Measurements from ENCODE around the gene PRTG. TPM values are rescaled to one million over a fixed set of nuclear protein-coding genes. Genes with fewer than 3 reads are reported as not detected.
A peak's percentile ranks its signal among the peaks of the same experiment; 100 is the strongest.
"Not testable (repeated sequence)": the region's sequence is repeated elsewhere in the genome, so short reads cannot be mapped to it uniquely, and the experiment has no call there.

PRTG gene
- 10 to 100 TPM in 4 of 6 donors, 1 to 10 TPM in 2; 5.9 to 50.6 (median 17.6) TPM for total RNA-seq

- ATAC-seq (ENCODE audit: low FRiP score in 2 of 2): peak; percentile 92 to 98
Measured at GRCh38 chr15:55742927-55743728, at the start of gene PRTG. Gene PRTG (minus strand): TSS chr15:55743152. CDS start chr15:55742931, 221 bp downstream.

GRCh38 chr15:55791551-55792400 lies 48.8 kb upstream of the PRTG start:
- ATAC-seq (ENCODE audit: low FRiP score in 2 of 2) (peak; percentile 79 to 95), DNase-seq (peak in 1 of 2 donors; percentile 86)
- no peaks in the 10 kb centered on the region for H3K9me3 ChIP-seq
- peaks cover 0 to 7% (median 3%) of the 10 kb centered on the region in 4 donors for H3K4me1 ChIP-seq
- no peak overlapping the region for H3K4me3 ChIP-seq
- peak; percentile 19 to 60 for TF ChIP-seq POLR2AphosphoS5 (IDR thresholded peaks at IDR 0.05)
- TF ChIP-seq EP300 (IDR thresholded peaks at IDR 0.05): peak in 2 of 4 donors; percentile 28 to 87
- no peak for TF ChIP-seq CTCF (IDR thresholded peaks at IDR 0.05)
- no peak for TF ChIP-seq POLR2A (IDR thresholded peaks at IDR 0.05)
- no peaks in the 10 kb centered on the region for H3K27me3 ChIP-seq
- 54 to 84% methylated on average over 3 of the region's 3 CpGs for WGBS, 2 donors
- H3K36me3 ChIP-seq: no peaks in the 10 kb centered on the region
- H3K27ac ChIP-seq: peak overlapping the region; percentile 44 to 90 (median 76)

More at GRCh38 chr15:55742927-55743728, at the start of gene PRTG:
- peak within 1 kb of the TSS; percentile 71 to 88 (median 82) for H3K27ac ChIP-seq
- H3K4me3 ChIP-seq: peak within 1 kb of the TSS; percentile 68 to 96 (median 79)
- H3K9me3 ChIP-seq: no peaks in the 10 kb centered on the region
- H3K4me1 ChIP-seq: peaks cover 3 to 24% (median 15%) of the 10 kb centered on the region in 4 donors
- peaks cover 0 to 14% (median 2%) of the 10 kb centered on the region in 4 donors for H3K27me3 ChIP-seq
- TF ChIP-seq CTCF (IDR thresholded peaks at IDR 0.05) (no peak), EP300 (IDR thresholded peaks at IDR 0.05) (no peak), POLR2A (IDR thresholded peaks at IDR 0.05) (peak in 1 of 4 donors; percentile 73), POLR2AphosphoS5 (IDR thresholded peaks at IDR 0.05) (peak in 1 of 2 donors; percentile 11)
- WGBS, 2 donors: 1 to 2% methylated on average over 17 to 38 of the region's 75 CpGs
- no peaks in the 10 kb centered on the region for H3K36me3 ChIP-seq
- DNase-seq: peak; percentile 81 to 95

GRCh38 chr15:55789066-55789660 lies 46.2 kb upstream of the PRTG start:
- no peak for TF ChIP-seq POLR2A (IDR thresholded peaks at IDR 0.05)
- peak in 3 of 6 experiments; percentile 23 to 38 (median 31) for TF ChIP-seq CTCF (IDR thresholded peaks at IDR 0.05)
- no peaks in the 10 kb centered on the region for H3K9me3 ChIP-seq
- no peaks in the 10 kb centered on the region for H3K27me3 ChIP-seq
- 84% methylated on average over 8 of the region's 8 CpGs for WGBS, 2 donors
- ATAC-seq (ENCODE audit: low FRiP score in 2 of 2): no peak
- no peaks in the 10 kb centered on the region for H3K36me3 ChIP-seq
- H3K4me1 ChIP-seq: peaks cover 0 to 7% (median 3%) of the 10 kb centered on the region in 4 donors
- peak in 1 of 2 donors; percentile 25 for DNase-seq
- no peak overlapping the region for H3K27ac ChIP-seq
- H3K4me3 ChIP-seq: no peak overlapping the region

GRCh38 chr15:55786341-55786740 lies 43.4 kb upstream of the PRTG start:
- WGBS, 2 donors: 86 to 98% methylated on average over 3 of the region's 3 CpGs
- ATAC-seq (ENCODE audit: low FRiP score in 2 of 2): no peak

GRCh38 chr15:55785593-55785992 lies 42.6 kb upstream of the PRTG start:
- not testable (repeated sequence) for H3K4me3 ChIP-seq; H3K36me3 ChIP-seq; ATAC-seq (ENCODE audit: low FRiP score in 2 of 2); H3K9me3 ChIP-seq; H3K27me3 ChIP-seq; H3K4me1 ChIP-seq; H3K27ac ChIP-seq
- WGBS, 2 donors: 73 to 74% methylated on average over 6 to 9 of the region's 9 CpGs
- DNase-seq: peak in 1 of 2 donors; percentile 58

More at GRCh38 chr15:55786341-55786740, 43.4 kb upstream of the PRTG start:
- H3K9me3 ChIP-seq: peaks cover 0 to under 1% (median 0%) of the 10 kb centered on the region in 4 donors
- no peak overlapping the region for H3K4me3 ChIP-seq
- no peak overlapping the region for H3K27ac ChIP-seq
- H3K27me3 ChIP-seq: no peaks in the 10 kb centered on the region
- H3K36me3 ChIP-seq: no peaks in the 10 kb centered on the region
- no peak for DNase-seq
- H3K4me1 ChIP-seq: no peaks in the 10 kb centered on the region
- TF ChIP-seq POLR2AphosphoS5 (IDR thresholded peaks at IDR 0.05) (no peak), POLR2A (IDR thresholded peaks at IDR 0.05) (no peak), CTCF (IDR thresholded peaks at IDR 0.05) (no peak), EP300 (IDR thresholded peaks at IDR 0.05) (no peak)
